A549 (cell line): Measurements from ENCODE around the gene ACRBP. TPM values are rescaled to one million over a fixed set of nuclear protein-coding genes. Genes with fewer than 3 reads are reported as not detected.

Source experiments
- ATAC-seq, 2 experiments: fragments of 200-7000 bp in 1 of 2; fragments of >200 bp in 1 of 2; cut with Nextera tagmentation in 1 of 2; cut with Tn5 transposase in 1 of 2; 3 replicates each; pipeline versions ENCODE4 v1.8.0 to v1.9.1; 2018 to 2020; ENCODE audit warnings: mild to moderate bottlenecking in 1 of 2, moderate library complexity in 1 of 2
- CTCF ChIA-PET: fragments of 300-600 bp; sonication (Branson Sonifier 250); formaldehyde crosslinking; extraction: SDS; loops from one replicate; lab custom pipeline; 2021; ENCODE audit warnings: antibody characterized with exemption, inconsistent platforms; lab: Yijun Ruan, JAX
- POLR2A ChIA-PET: fragments of 350-600 bp; formaldehyde crosslinking; extraction: SDS; loops from one replicate; lab custom pipeline; 2021; ENCODE audit warnings: antibody characterized with exemption, inconsistent platforms; lab: Yijun Ruan, JAX
- DNase-seq, 2 experiments: peaks; one replicate each; pipeline versions ENCODE4 v3.0.0 to v3.0.0-alpha.2; 2011 to 2016; ENCODE audit warnings: low read depth in 1 of 2, low spot score in 1 of 2
- FAIRE-seq: peaks from 2 replicates; lab custom pipeline; 2011; peaks lifted over from hg19 to GRCh38; lab: Jason Lieb, UNC
- H3K27ac ChIP-seq, 2 experiments: fragments of >200 bp; sonication (Bioruptor Twin); formaldehyde crosslinking; 3 replicates each; pipeline ENCODE4 v1.5.1; 2016 to 2017
- H3K4me1 ChIP-seq: fragments of >200 bp; sonication (Bioruptor Twin); formaldehyde crosslinking; 3 replicates; pipeline ENCODE4 v1.6.1; 2016
- H3K4me2 ChIP-seq: fragments of >200 bp; sonication (Bioruptor Twin); formaldehyde crosslinking; 3 replicates; pipeline ENCODE4 v1.6.1; 2016
- H3K4me3 ChIP-seq: fragments of >200 bp; sonication (Bioruptor Twin); formaldehyde crosslinking; 3 replicates; pipeline ENCODE4 v1.5.1; 2016
- H3K9me3 ChIP-seq: fragments of >200 bp; sonication (Bioruptor Twin); formaldehyde crosslinking; 3 replicates; pipeline ENCODE4 v1.6.1; 2016
- BCL3 ChIP-seq: fragments of >200 bp; sonication (Bioruptor Twin); formaldehyde crosslinking; IDR thresholded peaks from 3 replicates; pipeline ENCODE4 v1.6.1; 2016
- CBX2 ChIP-seq: fragments of 200-600 bp; sonication (generic); IDR thresholded peaks from 2 replicates; pipeline ENCODE4 v1.6.1; 2016; ENCODE audit warnings: low read depth, mild to moderate bottlenecking, borderline replicate concordance
- CEBPB ChIP-seq, 2 experiments: fragments of >200 bp in 1 of 2; sonication (Bioruptor Twin) in 1 of 2; formaldehyde crosslinking in 1 of 2; IDR thresholded peaks; 2 replicates each; pipeline ENCODE4 v1.6.1; 2012 to 2016
- E2F6 ChIP-seq: IDR thresholded peaks from 2 replicates; pipeline ENCODE4 v1.6.1; 2012; ENCODE audit warnings: low read depth, borderline replicate concordance
- EP300 ChIP-seq, 2 experiments: fragments of >200 bp; sonication (Bioruptor Twin); formaldehyde crosslinking; IDR thresholded peaks; 2 replicates in 1 of 2; 3 replicates in 1 of 2; pipeline ENCODE4 v1.6.1; 2016 to 2017
- ESRRA ChIP-seq: fragments of 150-350 bp; IDR thresholded peaks from 2 replicates; pipeline ENCODE4 v1.6.1; 2014; ENCODE audit warnings: mild to moderate bottlenecking, low read length, borderline replicate concordance
- FOSB ChIP-seq: fragments of 250-450 bp; sonication (Bioruptor Pico); IDR thresholded peaks from 2 replicates; pipeline ENCODE4 v1.5.0; 2020; ENCODE audit warnings: mild to moderate bottlenecking, moderate library complexity
- KDM5A ChIP-seq: fragments of 200-600 bp; sonication (generic); IDR thresholded peaks from 2 replicates; pipeline ENCODE4 v1.6.1; 2016; ENCODE audit warnings: antibody characterized with exemption, mild to moderate bottlenecking
- MAFK ChIP-seq: fragments of 450-650 bp; IDR thresholded peaks from 2 replicates; pipeline ENCODE4 v1.6.1; 2014; ENCODE audit not compliant: partially characterized antibody
- MAX ChIP-seq: IDR thresholded peaks from 2 replicates; pipeline ENCODE4 v1.6.1; 2012
- MAZ ChIP-seq: fragments of 150-350 bp; IDR thresholded peaks from 2 replicates; pipeline ENCODE4 v1.6.1; 2014; ENCODE audit warnings: antibody characterized with exemption, low read depth, low read length, borderline replicate concordance
- PBX3 ChIP-seq: IDR thresholded peaks from 2 replicates; pipeline ENCODE4 v1.6.1; 2012
- PHF8 ChIP-seq: fragments of 200-600 bp; sonication (generic); IDR thresholded peaks from 2 replicates; pipeline ENCODE4 v1.6.1; 2016; ENCODE audit warnings: low read depth, mild to moderate bottlenecking, antibody characterized with exemption, moderate library complexity, borderline replicate concordance
- RCOR1 ChIP-seq: fragments of 150-350 bp; IDR thresholded peaks from 2 replicates; pipeline ENCODE4 v1.6.1; 2014; ENCODE audit warnings: antibody characterized with exemption, low read length, low read depth
- WGBS: methylation state at CpG from one replicate; pipeline ENCODE4 v1.1.6; 2017; ENCODE audit errors: missing lambda C conversion rate; 5-methylcytosine and 5-hydroxymethylcytosine counted together
- polyA plus RNA-seq, 4 experiments: library from polyadenylated mRNA; depleted of rRNA in 3 of 4; stranded (reverse); fragments of >200 nt; fragmentation: RNase III in 1 of 4; extraction: RNeasy Plus Mini Kit Qiagen cat#74134 plus additional on column Dnase treatment in 1 of 4; gene quantifications; 2 replicates in 3 of 4; 3 replicates in 1 of 4; pipeline ENCODE4 v1.2.3, GENCODE V29; 2011 to 2017
- TF ChIP-seq, protein P1 (sequence below): fragments of 250-450 bp; sonication (Bioruptor Pico); IDR thresholded peaks from 2 replicates; pipeline ENCODE4 v1.5.0; 2021; ENCODE audit warnings: mild to moderate bottlenecking, moderate library complexity, borderline replicate concordance

ACRBP gene
- polyA plus RNA-seq, 2 of the 4 experiments (the other 2 are of a cell fraction) = 0.34 to 0.70 TPM

DNA sequence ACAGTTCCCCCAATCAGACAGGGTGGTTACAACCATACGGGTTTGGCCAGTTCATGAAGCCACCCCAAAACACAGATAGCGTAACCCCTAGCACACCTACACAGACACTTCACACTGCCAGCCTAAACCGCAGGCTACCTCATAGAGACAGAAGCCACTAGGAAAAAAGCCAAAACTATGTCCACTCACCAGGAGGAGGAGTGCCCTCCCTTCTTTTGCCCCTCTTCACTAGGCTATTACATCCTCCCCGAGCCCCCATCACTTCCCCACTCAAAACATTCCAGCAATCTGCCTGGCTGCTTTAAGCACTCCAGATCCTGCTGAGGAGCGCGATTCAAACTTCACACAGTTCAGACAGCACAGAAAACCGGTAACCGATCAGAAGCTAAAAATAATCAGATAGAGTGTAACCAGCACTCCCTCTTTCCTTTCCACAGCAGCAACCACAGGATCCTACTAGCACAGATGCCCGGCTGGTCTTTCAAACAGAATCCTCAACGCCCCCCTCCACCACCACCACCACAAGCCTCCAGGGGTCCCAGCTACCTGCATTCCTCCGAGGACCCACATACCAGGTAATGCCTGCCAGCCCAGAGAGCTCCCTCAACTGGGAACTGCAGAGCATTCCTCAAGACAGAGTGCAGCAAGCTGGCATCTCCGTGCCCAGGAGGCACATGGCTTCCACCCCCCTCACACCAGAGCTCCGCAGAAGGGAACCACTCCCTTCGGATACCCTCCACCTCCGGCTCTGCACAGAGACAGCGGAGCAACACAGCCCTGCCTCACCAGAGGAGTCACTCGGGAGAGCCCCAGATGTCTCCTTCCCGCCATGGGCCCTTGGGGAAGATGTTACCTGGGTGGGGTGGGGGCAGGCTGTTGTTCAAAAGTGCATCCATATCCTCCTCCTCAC lies 41.6 kb downstream of the ACRBP start:
- FAIRE-seq (no peak), DNase-seq (peak in 1 of 2 experiments; percentile 36), ATAC-seq (peak; percentile 14 to 37; a peak in 4 of 6 replicates)
- TF ChIP-seq CBX2 (no peak), ESRRA (no peak), MAZ (no peak), PHF8 (no peak), MAFK (no peak), MAX (peak; percentile 38; the same call in 1 of the 2 replicates)
- TF ChIP-seq, protein P1, sequence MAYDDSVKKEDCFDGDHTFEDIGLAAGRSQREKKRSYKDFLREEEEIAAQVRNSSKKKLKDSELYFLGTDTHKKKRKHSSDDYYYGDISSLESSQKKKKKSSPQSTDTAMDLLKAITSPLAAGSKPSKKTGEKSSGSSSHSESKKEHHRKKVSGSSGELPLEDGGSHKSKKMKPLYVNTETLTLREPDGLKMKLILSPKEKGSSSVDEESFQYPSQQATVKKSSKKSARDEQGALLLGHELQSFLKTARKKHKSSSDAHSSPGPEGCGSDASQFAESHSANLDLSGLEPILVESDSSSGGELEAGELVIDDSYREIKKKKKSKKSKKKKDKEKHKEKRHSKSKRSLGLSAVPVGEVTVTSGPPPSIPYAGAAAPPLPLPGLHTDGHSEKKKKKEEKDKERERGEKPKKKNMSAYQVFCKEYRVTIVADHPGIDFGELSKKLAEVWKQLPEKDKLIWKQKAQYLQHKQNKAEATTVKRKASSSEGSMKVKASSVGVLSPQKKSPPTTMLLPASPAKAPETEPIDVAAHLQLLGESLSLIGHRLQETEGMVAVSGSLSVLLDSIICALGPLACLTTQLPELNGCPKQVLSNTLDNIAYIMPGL (CRISPR knock-in tag) = no peak
- peaks cover 37% of the 10 kb centered on the region for H3K4me1 ChIP-seq
- H3K4me3 ChIP-seq = peak overlapping the region; percentile 97
- ChIA-PET CTCF (interaction anchor here (0.6 to 2.2 kb wide), 12 partner anchors 9 to 220 kb away, joined by 3 to 12 read pairs (median 4); partner anchors contain the start of genes MLF2 and ZNF384), POLR2A (interaction anchor here (0.9 to 1.3 kb wide), 2 partner anchors 72 to 84 kb away, joined by 4 to 5 read pairs; partner anchors contain the start of gene ZNF384)
- H3K27ac ChIP-seq = peak overlapping the region; percentile 93 to 99
- H3K9me3 ChIP-seq = no peaks in the 10 kb centered on the region
- 28% methylated on average over 18 of the region's 18 CpGs for WGBS
- peak overlapping the region; percentile 97 for H3K4me2 ChIP-seq

GRCh38 chr12:6604259-6605029 lies 42.8 kb downstream of the ACRBP start:
- ATAC-seq = no peak
- WGBS = 83% methylated on average over 6 of the region's 6 CpGs
- ChIA-PET CTCF (interaction anchor here (1.1 to 2.2 kb wide), 11 partner anchors 8 to 149 kb away, joined by 3 to 12 read pairs (median 4); partner anchors contain the start of gene MLF2), POLR2A (interaction anchor here (0.9 kb wide), 1 partner anchor 36 kb away, joined by 4 read pairs; the partner anchor contains the start of gene NOP2)
- no peak for DNase-seq
- no peak overlapping the region for H3K27ac ChIP-seq
- peak overlapping the region; percentile 97; the same call in 2 of the 3 replicates for H3K4me3 ChIP-seq
- H3K9me3 ChIP-seq = no peaks in the 10 kb centered on the region
- FAIRE-seq = no peak
- H3K4me1 ChIP-seq = peaks cover 37% of the 10 kb centered on the region
- TF ChIP-seq KDM5A (no peak), BCL3 (no peak), E2F6 (no peak), FOSB (CRISPR knock-in tag) (no peak), CBX2 (no peak), CEBPB (IDR thresholded peaks at IDR 0.05) (no peak), RCOR1 (no peak), PBX3 (no peak), EP300 (IDR thresholded peaks at IDR 0.05) (no peak), MAFK (no peak)
- peak overlapping the region; percentile 97 for H3K4me2 ChIP-seq
